ENCODE data around the gene MCM10.
A peak's percentile ranks its signal among the peaks of the same experiment; 100 is the strongest.
"Not testable (repeated sequence)": the region's sequence is repeated elsewhere in the genome, so short reads cannot be mapped to it uniquely, and the experiment has no call there.

The MCM10 gene

GRCh38 chr10:13160934-13161856 lies at the start of gene MCM10:
TSS of gene MCM10 (plus strand) at chr10:13161558. CDS start at chr10:13164203, 2,645 bp downstream.
- peak; percentile 99 for DNase-seq

GRCh38 chr10:13113544-13113943 lies 47.8 kb upstream of the MCM10 start:
- no peak for DNase-seq

- no peak for DNase-seq
Observed at GRCh38 chr10:13115832-13116803, 45.2 kb upstream of the MCM10 start.

GRCh38 chr10:13117841-13118783 lies 43.2 kb upstream of the MCM10 start:
- DNase-seq: no peak

- DNase-seq: no peak
Observed at GRCh38 chr10:13118784-13119410, 42.5 kb upstream of the MCM10 start.

GRCh38 chr10:13120786-13121499 lies 40.4 kb upstream of the MCM10 start:
- DNase-seq: no peak

- DNase-seq: no peak
Observed at GRCh38 chr10:13121500-13121854, 39.9 kb upstream of the MCM10 start.

- DNase-seq: no peak
Observed at GRCh38 chr10:13136651-13137050, 24.7 kb upstream of the MCM10 start.

GRCh38 chr10:13139150-13139549 lies 22.2 kb upstream of the MCM10 start:
- no peak for DNase-seq

GRCh38 chr10:13139676-13140075 lies 21.7 kb upstream of the MCM10 start:
- no peak for DNase-seq

GRCh38 chr10:13140627-13141190 lies 20.6 kb upstream of the MCM10 start:
- no peak for DNase-seq

GRCh38 chr10:13143766-13144165 lies 17.6 kb upstream of the MCM10 start:
- no peak for DNase-seq

- DNase-seq: no peak
Observed at GRCh38 chr10:13144814-13145213, 16.5 kb upstream of the MCM10 start.

GRCh38 chr10:13146379-13146778 lies 15.0 kb upstream of the MCM10 start:
- no peak for DNase-seq

GRCh38 chr10:13147161-13147560 lies 14.2 kb upstream of the MCM10 start:
- no peak for DNase-seq

- no peak for DNase-seq
Observed at GRCh38 chr10:13152296-13152695, 9.1 kb upstream of the MCM10 start.

- not testable (repeated sequence) for DNase-seq
Observed at GRCh38 chr10:13155860-13156259, 5.5 kb upstream of the MCM10 start.

GRCh38 chr10:13158401-13158800 lies 3.0 kb upstream of the MCM10 start:
- no peak for DNase-seq

GRCh38 chr10:13161857-13162271 lies 506 bp downstream of the MCM10 start:
- no peak for DNase-seq

GRCh38 chr10:13163859-13164258 lies 2.5 kb downstream of the MCM10 start:
- no peak for DNase-seq

- DNase-seq: no peak
Observed at GRCh38 chr10:13165177-13165576, 3.8 kb downstream of the MCM10 start.
